Ishikawa (cell line): ENCODE data around the gene PIK3AP1.

ENCODE experiments used
- EP300 ChIP-seq: IDR thresholded peaks from 2 replicates; pipeline ENCODE4 v1.6.1; 2012; ENCODE audit warnings: borderline replicate concordance
- REST ChIP-seq: IDR thresholded peaks from 2 replicates; pipeline ENCODE4 v1.6.1; 2012; ENCODE audit warnings: low read depth, mild to moderate bottlenecking
- YY1 ChIP-seq: IDR thresholded peaks from 2 replicates; pipeline ENCODE4 v1.6.1; 2012; ENCODE audit warnings: low read depth

- TF ChIP-seq EP300 = no peak
- no peak for TF ChIP-seq REST
- no peak for TF ChIP-seq YY1
These were observed 47.7 kb downstream of the PIK3AP1 start for GRCh38 chr10:96672481-96673175.
